H1 (cell line): Measurements from ENCODE around the gene ANXA6. TPM values are rescaled to one million over a fixed set of nuclear protein-coding genes. Genes with fewer than 3 reads are reported as not detected.

Experiments
- CTCF ChIA-PET: fragments of 300-600 bp; sonication (Branson Sonifier 250); formaldehyde crosslinking; loops from one replicate; lab custom pipeline; 2021; ENCODE audit not compliant: partially characterized antibody; lab: Charles Lee
- POLR2A ChIA-PET: fragments of 300-600 bp; sonication (Branson Sonifier 250); formaldehyde crosslinking; loops from one replicate; lab custom pipeline; 2021; ENCODE audit warnings: inconsistent platforms; ENCODE audit not compliant: partially characterized antibody; lab: Charles Lee
- DNase-seq, 2 experiments: peaks; one replicate each; pipeline versions ENCODE4 v3.0.0 to v3.0.0-alpha.2; 2010 to 2022; ENCODE audit warnings: low spot score in 2 of 2, low read depth in 1 of 2, mixed read lengths in 1 of 2
- FAIRE-seq: peaks from 2 replicates; lab custom pipeline; 2011; peaks lifted over from hg19 to GRCh38; lab: Jason Lieb, UNC
- H2AFZ ChIP-seq: 2 replicates; pipeline ENCODE4 v1.8.1; 2012; ENCODE audit warnings: low read length, inconsistent platforms
- H2AK5ac ChIP-seq: 2 replicates; pipeline ENCODE4 v1.6.1; 2013; ENCODE audit warnings: low read depth, low read length
- H2BK120ac ChIP-seq: replicated peaks from 2 replicates; pipeline ENCODE3; 2013; ENCODE audit warnings: low read depth, low read length, inconsistent platforms
- H2BK12ac ChIP-seq: 2 replicates; pipeline ENCODE4 v1.6.1; 2013; ENCODE audit warnings: low read depth, low read length
- H2BK15ac ChIP-seq: 2 replicates; pipeline ENCODE4 v1.6.1; 2013; ENCODE audit warnings: low read length
- H2BK20ac ChIP-seq: 2 replicates; pipeline ENCODE4 v1.6.1; 2013; ENCODE audit warnings: low read length
- H2BK5ac ChIP-seq: 2 replicates; pipeline ENCODE4 v1.6.1; 2013; ENCODE audit warnings: low read depth, low read length
- H3K14ac ChIP-seq: 2 replicates; pipeline ENCODE4 v1.6.1; 2013; ENCODE audit warnings: inconsistent platforms; ENCODE audit not compliant: insufficient read length
- H3K18ac ChIP-seq: 2 replicates; pipeline ENCODE4 v1.6.1; 2013; ENCODE audit warnings: low read length; ENCODE audit errors: extremely low read depth
- H3K23ac ChIP-seq: 2 replicates; pipeline ENCODE4 v1.6.1; 2013; ENCODE audit warnings: inconsistent platforms; ENCODE audit not compliant: insufficient read length
- H3K23me2 ChIP-seq: 2 replicates; pipeline ENCODE4 v1.6.1; 2013; ENCODE audit warnings: low read depth, low read length
- H3K27ac ChIP-seq: 2 replicates; pipeline ENCODE4 v1.6.1; 2011; ENCODE audit warnings: low read depth, low read length, inconsistent platforms
- H3K27me3 ChIP-seq, 4 experiments: replicated peaks in 1 of 4; 1 replicate in 1 of 4; 2 replicates in 3 of 4; pipeline versions ENCODE4 v1.6.1 to v1.8.1; 2011 to 2013; ENCODE audit warnings: low read length in 3 of 4, mild to moderate bottlenecking in 3 of 4, inconsistent platforms in 2 of 4, mixed read lengths in 2 of 4, moderate library complexity in 1 of 4; ENCODE audit not compliant: control insufficient read depth in 3 of 4, insufficient read depth in 3 of 4; ENCODE audit errors: extremely low read depth in 1 of 4
- H3K36me3 ChIP-seq, 4 experiments: 2 replicates each; pipeline versions ENCODE4 v1.6.1 to v1.8.1; 2011 to 2013; ENCODE audit warnings: mild to moderate bottlenecking in 4 of 4, low read length in 3 of 4, moderate library complexity in 2 of 4, control low read depth in 1 of 4, inconsistent platforms in 1 of 4; ENCODE audit not compliant: insufficient read depth in 4 of 4, control insufficient read depth in 2 of 4
- H3K4ac ChIP-seq: replicated peaks from 2 replicates; pipeline ENCODE3; 2013; ENCODE audit warnings: low read length, low read depth, mixed read lengths, inconsistent platforms; ENCODE audit not compliant: insufficient read length
- H3K4me1 ChIP-seq, 4 experiments: replicated peaks in 1 of 4; 1 replicate in 1 of 4; 2 replicates in 3 of 4; pipeline versions ENCODE4 v1.6.1 to v1.8.1; 2011 to 2013; ENCODE audit warnings: low read length in 3 of 4, inconsistent platforms in 2 of 4, mixed read lengths in 1 of 4; ENCODE audit not compliant: insufficient read depth in 4 of 4, control insufficient read depth in 3 of 4
- H3K4me2 ChIP-seq, 2 experiments: 2 replicates each; pipeline versions ENCODE4 v1.6.1 to v1.8.1; 2011 to 2013; ENCODE audit warnings: low read depth in 2 of 2, low read length in 2 of 2, control low read depth in 1 of 2, inconsistent platforms in 1 of 2, mild to moderate bottlenecking in 1 of 2; ENCODE audit not compliant: insufficient read depth in 1 of 2
- H3K4me3 ChIP-seq, 4 experiments: fragments of 200-600, 300-600 bp in 1 of 4; sonication (generic), shearing (Covaris generic), sonication (Bioruptor Twin) in 1 of 4; 2 replicates each; pipeline versions ENCODE4 v1.5.1 to v1.8.1; 2011 to 2016; ENCODE audit warnings: low read length in 4 of 4, low read depth in 3 of 4, control low read depth in 2 of 4, inconsistent platforms in 2 of 4, mild to moderate bottlenecking in 2 of 4, mixed read lengths in 1 of 4, moderate library complexity in 1 of 4; ENCODE audit not compliant: insufficient read depth in 2 of 4; ENCODE audit errors: extremely low read depth in 1 of 4
- H3K56ac ChIP-seq: replicated peaks from 2 replicates; pipeline ENCODE3; 2013; ENCODE audit warnings: low read depth, mild to moderate bottlenecking, mixed read lengths, low read length, inconsistent platforms; ENCODE audit not compliant: insufficient read length
- H3K79me1 ChIP-seq: 2 replicates; pipeline ENCODE4 v1.6.1; 2013; ENCODE audit warnings: low read depth, low read length, control low read depth
- H3K79me2 ChIP-seq, 2 experiments: 2 replicates each; pipeline versions ENCODE4 v1.6.1 to v1.8.1; 2012 to 2013; ENCODE audit warnings: low read length in 2 of 2, mild to moderate bottlenecking in 2 of 2, inconsistent platforms in 1 of 2; ENCODE audit not compliant: insufficient read depth in 2 of 2, control insufficient read depth in 1 of 2
- H3K9ac ChIP-seq, 4 experiments: replicated peaks in 1 of 4; 1 replicate in 1 of 4; 2 replicates in 3 of 4; pipeline versions ENCODE4 v1.6.1 to v1.8.1; 2011 to 2013; ENCODE audit warnings: low read depth in 3 of 4, low read length in 3 of 4, control low read depth in 2 of 4, mild to moderate bottlenecking in 2 of 4, moderate library complexity in 2 of 4, inconsistent platforms in 1 of 4; ENCODE audit errors: extremely low read depth in 1 of 4
- H3K9me3 ChIP-seq, 2 experiments: 2 replicates each; pipeline versions ENCODE4 v1.6.1 to v1.8.1; 2012 to 2013; ENCODE audit warnings: mild to moderate bottlenecking in 2 of 2, moderate library complexity in 2 of 2, control low read depth in 1 of 2, inconsistent platforms in 1 of 2, low read depth in 1 of 2, low read length in 1 of 2, mixed read lengths in 1 of 2; ENCODE audit not compliant: insufficient read depth in 2 of 2
- H4K20me1 ChIP-seq, 2 experiments: replicated peaks in 1 of 2; 2 replicates each; pipeline versions ENCODE3 to v1.8.1; 2011 to 2013; ENCODE audit warnings: inconsistent platforms in 2 of 2, low read length in 2 of 2, mild to moderate bottlenecking in 1 of 2; ENCODE audit not compliant: insufficient read depth in 2 of 2, control insufficient read depth in 1 of 2
- H4K5ac ChIP-seq: 2 replicates; pipeline ENCODE4 v1.6.1; 2013; ENCODE audit warnings: low read length, low read depth, mixed read lengths, inconsistent platforms; ENCODE audit not compliant: insufficient read length
- H4K8ac ChIP-seq: 2 replicates; pipeline ENCODE4 v1.8.0; 2013; ENCODE audit warnings: mild to moderate bottlenecking, moderate library complexity, low read length, inconsistent platforms; ENCODE audit not compliant: insufficient read depth; ENCODE audit errors: extremely low read depth
- H4K91ac ChIP-seq: replicated peaks from 2 replicates; pipeline ENCODE3; 2013; ENCODE audit warnings: low read length, mixed read lengths, inconsistent platforms; ENCODE audit not compliant: insufficient read length
- CBX8 ChIP-seq: fragments of 300-800, 300-1000 bp; sonication (generic); IDR thresholded peaks from 2 replicates; pipeline ENCODE4 v1.7.1; 2016; ENCODE audit warnings: low read depth, low read length, borderline replicate concordance
- CEBPB ChIP-seq: IDR thresholded peaks from 2 replicates; pipeline ENCODE4 v1.6.1; 2012; ENCODE audit warnings: low read depth, low read length
- CHD2 ChIP-seq: IDR thresholded peaks from 2 replicates; pipeline ENCODE4 v1.6.1; 2012; ENCODE audit warnings: low read length, improper control_type of control experiment
- EP300 ChIP-seq, 2 experiments: IDR thresholded peaks; 1 replicate in 1 of 2; 2 replicates in 1 of 2; pipeline ENCODE4 v1.6.1; 2011 to 2012; ENCODE audit warnings: low read depth in 2 of 2, low read length in 2 of 2, mild to moderate bottlenecking in 2 of 2, borderline replicate concordance in 1 of 2, inconsistent platforms in 1 of 2, moderate library complexity in 1 of 2
- GTF2F1 ChIP-seq: IDR thresholded peaks from 2 replicates; pipeline ENCODE4 v1.6.1; 2012; ENCODE audit warnings: low read depth, low read length, improper control_type of control experiment, borderline replicate concordance
- HDAC2 ChIP-seq, 2 experiments: fragments of 300-600 bp in 1 of 2; sonication (generic) in 1 of 2; IDR thresholded peaks; 2 replicates each; pipeline ENCODE4 v1.6.1; 2011 to 2012; ENCODE audit warnings: low read depth in 2 of 2, low read length in 2 of 2, mild to moderate bottlenecking in 2 of 2, moderate library complexity in 2 of 2, borderline replicate concordance in 1 of 2, inconsistent platforms in 1 of 2
- HDAC6 ChIP-seq: IDR thresholded peaks from one replicate; pipeline ENCODE4 v1.7.1; 2012; ENCODE audit warnings: low read depth, mild to moderate bottlenecking, inconsistent platforms, low read length, moderate library complexity
- SUZ12 ChIP-seq: fragments of 200-600 bp; sonication (generic); IDR thresholded peaks from 2 replicates; pipeline ENCODE4 v1.6.1; 2012; ENCODE audit warnings: mild to moderate bottlenecking, inconsistent platforms, low read length, moderate library complexity, mixed read lengths
- whole genome bisulfite sequencing, 2 experiments: shearing (Covaris generic) in 1 of 2; methylation state at CpG; one replicate each; pipeline versions ENCODE4 v1.1.6 to v1.1.7; 2013 to 2015; ENCODE audit warnings: low lambda C conversion rate in 2 of 2, mixed read lengths in 2 of 2, inconsistent platforms in 1 of 2, low coverage in 1 of 2, missing lambda C conversion rate in 1 of 2; ENCODE audit not compliant: insufficient replicate concordance in 2 of 2, insufficient coverage in 1 of 2, insufficient read length in 1 of 2; ENCODE audit errors: extremely low coverage in 1 of 2, missing lambda C conversion rate in 1 of 2; 5-methylcytosine and 5-hydroxymethylcytosine counted together
- polyA plus RNA-seq, 7 experiments: library from polyadenylated mRNA; depleted of rRNA in 3 of 7; stranded (reverse) in 5 of 7; unstranded in 2 of 7; fragments of >200 nt in 5 of 7; fragments of 200-250 nt in 2 of 7; gene quantifications; 1 replicate in 5 of 7; 2 replicates in 1 of 7; 4 replicates in 1 of 7; pipeline versions ENCODE4 v1.2.1 to v1.2.3, GENCODE V29; 2011 to 2013; ENCODE audit warnings: missing spikeins in 2 of 7, mixed read lengths in 2 of 7
- total RNA-seq: library from RNA; stranded (reverse); fragmentation: NEBNext Ultra II Directional; extraction: Animal tissue kit (Norgen Biotek cat#: 25700); gene quantifications from 2 replicates; pipeline ENCODE4 v1.2.1, GENCODE V29; 2021

ANXA6 gene
- total and polyA plus RNA-seq, 2 of the 8 experiments (the other 6 are each of a cell fraction or from before 2014, with no cell fraction given) = 61.3 to 78.6 TPM

GRCh38 chr5:151104795-151105194 is 52.8 kb downstream of the ANXA6 start:
- H3K23me2 ChIP-seq = peaks cover 2% of the 10 kb centered on the region; the same call in 1 of the 2 replicates
- peaks cover 0 to 15% (median 7%) of the 10 kb centered on the region in 4 experiments; a peak in 5 of 8 replicates for H3K36me3 ChIP-seq
- no peak overlapping the region for H3K14ac ChIP-seq
- ChIA-PET CTCF (interaction anchor here (0.6 to 29.9 kb wide), 6 partner anchors 11 to 74 kb away, joined by 4 to 777 read pairs (median 8); partner anchors contain the start of gene TNIP1), POLR2A (interaction anchor here (1.2 kb wide), 1 partner anchor 15 kb away, joined by 5 read pairs; no protein-coding TSS in a partner anchor)
- no peak overlapping the region for H2BK120ac ChIP-seq
- no peaks in the 10 kb centered on the region for H3K79me2 ChIP-seq
- H3K23ac ChIP-seq = no peak overlapping the region
- no peak overlapping the region for H2BK15ac ChIP-seq
- no peak overlapping the region for H4K8ac ChIP-seq
- H3K27me3 ChIP-seq = no peaks in the 10 kb centered on the region; a peak in 1 of 7 replicates
- no peak overlapping the region for H3K27ac ChIP-seq
- no peak overlapping the region for H3K56ac ChIP-seq
- H2AK5ac ChIP-seq = no peak overlapping the region
- no peak overlapping the region for H3K4me3 ChIP-seq
- WGBS, 2 experiments = 95% methylated on average over 5 of the region's 5 CpGs; no CpG with 5 or more reads in 1 of the 2 experiments
- no peak overlapping the region for H3K9ac ChIP-seq
- H2BK12ac ChIP-seq = no peak overlapping the region
- no peak for FAIRE-seq
- H4K91ac ChIP-seq = no peak overlapping the region
- H3K4me2 ChIP-seq = no peak overlapping the region
- no peak overlapping the region for H2AFZ ChIP-seq
- H3K4me1 ChIP-seq = no peaks in the 10 kb centered on the region
- no peak overlapping the region for H2BK20ac ChIP-seq
- H3K4ac ChIP-seq = no peak overlapping the region
- TF ChIP-seq CEBPB = peak; percentile 25; the same call in 1 of the 2 replicates
- TF ChIP-seq GTF2F1 = no peak
- no peak for TF ChIP-seq CBX8
- no peak for TF ChIP-seq HDAC2 (IDR thresholded peaks at IDR 0.05; ENCODE audit: borderline replicate concordance in 1 of 2, low read depth in 2 of 2, low read length in 2 of 2)
- no peak for TF ChIP-seq CHD2
- no peak for TF ChIP-seq EP300 (IDR thresholded peaks at IDR 0.05; ENCODE audit: borderline replicate concordance in 1 of 2, low read depth in 2 of 2, low read length in 2 of 2)
- TF ChIP-seq HDAC6 = no peak
- TF ChIP-seq SUZ12 = no peak
- H2BK5ac ChIP-seq = no peak overlapping the region
- H3K9me3 ChIP-seq = no peaks in the 10 kb centered on the region
- no peak overlapping the region for H3K18ac ChIP-seq
- H4K20me1 ChIP-seq = peaks cover 2 to 4% of the 10 kb centered on the region in 2 experiments
- no peaks in the 10 kb centered on the region for H3K79me1 ChIP-seq
- DNase-seq = no peak
- H4K5ac ChIP-seq = no peak overlapping the region
